Vagina (tissue), 2 donors: ENCODE results near the gene HUS1.
"Not testable (repeated sequence)": the region's sequence is repeated elsewhere in the genome, so short reads cannot be mapped to it uniquely, and the experiment has no call there.

ENCODE experiments used
- CTCF ChIP-seq, 3 experiments: fragments of 450-650 bp in 2 of 3; fragments of 200-600 bp in 1 of 3; sonication (generic) in 1 of 3; IDR thresholded peaks; one replicate each; pipeline ENCODE4 v1.5.1; 2017 to 2019; ENCODE audit warnings: antibody characterized with exemption in 3 of 3, mild to moderate bottlenecking in 2 of 3, moderate library complexity in 2 of 3
- POLR2A ChIP-seq, 2 donors: fragments of 450-650 bp; IDR thresholded peaks; one replicate each; pipeline ENCODE4 v1.6.1; 2017; ENCODE audit warnings: antibody characterized with exemption in 2 of 2, mild to moderate bottlenecking in 2 of 2, moderate library complexity in 2 of 2
- POLR2AphosphoS5 ChIP-seq, 2 donors: sonication (generic); formaldehyde crosslinking; IDR thresholded peaks; one replicate each; pipeline ENCODE4 v1.9.0; 2017; ENCODE audit warnings: antibody characterized with exemption in 2 of 2, mild to moderate bottlenecking in 2 of 2, low read depth in 1 of 2; ENCODE audit not compliant: insufficient read depth in 1 of 2

- TF ChIP-seq CTCF (IDR thresholded peaks at IDR 0.05); POLR2AphosphoS5 (IDR thresholded peaks at IDR 0.05; ENCODE audit: insufficient read depth in 1 of 2, low read depth in 1 of 2); POLR2A (IDR thresholded peaks at IDR 0.05): not testable (repeated sequence)
These were observed 36.8 kb downstream of the HUS1 start for GRCh38 chr7:47942651-47943050.
